Smooth muscle cell (in vitro differentiated cells): ENCODE measurements around the gene C16orf78. TPM values are rescaled to one million over a fixed set of nuclear protein-coding genes. Genes with fewer than 3 reads are reported as not detected.

ENCODE experiments used
- DNase-seq: peaks from one replicate; lab custom pipeline; 2025; ENCODE audit not compliant: unreplicated experiment; lab: John Stamatoyannopoulos, UW
- H2AFZ ChIP-seq: fragments of 200-600 bp; sonication (generic); 2 replicates; pipeline ENCODE4 v1.6.0; 2016; ENCODE audit warnings: antibody characterized with exemption, low read depth, mild to moderate bottlenecking
- H3F3A ChIP-seq: fragments of 200-600 bp; sonication (generic); 2 replicates; pipeline ENCODE4 v1.6.0; 2017; ENCODE audit warnings: antibody characterized with exemption, low read depth
- H3K27ac ChIP-seq: fragments of 200-600 bp; sonication (generic); 2 replicates; pipeline ENCODE4 v1.5.1; 2016; ENCODE audit warnings: low read depth, mild to moderate bottlenecking
- H3K27me3 ChIP-seq: fragments of 200-600 bp; sonication (generic); 2 replicates; pipeline ENCODE4 v1.6.1; 2016; ENCODE audit warnings: low read depth, mild to moderate bottlenecking
- H3K36me3 ChIP-seq: fragments of 200-600 bp; sonication (generic); 2 replicates; pipeline ENCODE4 v1.5.1; 2016; ENCODE audit warnings: low read depth
- H3K4me1 ChIP-seq: fragments of 200-600 bp; sonication (generic); 2 replicates; pipeline ENCODE4 v1.5.1; 2016; ENCODE audit warnings: low read depth
- H3K4me2 ChIP-seq: fragments of 200-600 bp; sonication (generic); 2 replicates; pipeline ENCODE4 v1.6.0; 2016; ENCODE audit warnings: mild to moderate bottlenecking
- H3K4me3 ChIP-seq: fragments of 200-600 bp; sonication (generic); 2 replicates; pipeline ENCODE4 v1.5.1; 2016; ENCODE audit warnings: mild to moderate bottlenecking
- H3K79me2 ChIP-seq: fragments of 200-600 bp; sonication (generic); 2 replicates; pipeline ENCODE4 v1.6.0; 2016; ENCODE audit warnings: low read depth, mild to moderate bottlenecking
- H3K9ac ChIP-seq: fragments of 200-600 bp; sonication (generic); 2 replicates; pipeline ENCODE4 v1.6.0; 2016; ENCODE audit warnings: low read depth
- H3K9me3 ChIP-seq: fragments of 200-600 bp; sonication (generic); replicated peaks from 2 replicates; pipeline ENCODE4 v1.5.1; 2016; ENCODE audit warnings: low read depth
- H4K20me1 ChIP-seq: fragments of 200-600 bp; sonication (generic); 2 replicates; pipeline ENCODE4 v1.6.0; 2016; ENCODE audit warnings: low read depth
- CTCF ChIP-seq: fragments of 200-600 bp; sonication (generic); IDR thresholded peaks from 2 replicates; pipeline ENCODE4 v1.5.1; 2017; ENCODE audit warnings: borderline replicate concordance, mild to moderate bottlenecking, antibody characterized with exemption; ENCODE audit not compliant: insufficient read depth, poor library complexity, severe bottlenecking
- WGBS: methylation state at CpG from one replicate; pipeline ENCODE4 v1.1.7; 2016; ENCODE audit warnings: low lambda C conversion rate; 5-methylcytosine and 5-hydroxymethylcytosine counted together
- polyA plus RNA-seq: library from polyadenylated mRNA; unstranded; fragments of >200 nt; fragmentation: Nextera tagmentation; extraction: Ambion mirVana; gene quantifications from 2 replicates; pipeline ENCODE4 v1.2.1, GENCODE V29; 2016
- total RNA-seq: library from RNA; depleted of rRNA; stranded (reverse); fragments of >200 nt; gene quantifications from 2 replicates; pipeline ENCODE4 v1.2.3, GENCODE V29; 2014

The C16orf78 gene
- total and polyA plus RNA-seq, 2 experiments from 2014 or later: not detected

DNA sequence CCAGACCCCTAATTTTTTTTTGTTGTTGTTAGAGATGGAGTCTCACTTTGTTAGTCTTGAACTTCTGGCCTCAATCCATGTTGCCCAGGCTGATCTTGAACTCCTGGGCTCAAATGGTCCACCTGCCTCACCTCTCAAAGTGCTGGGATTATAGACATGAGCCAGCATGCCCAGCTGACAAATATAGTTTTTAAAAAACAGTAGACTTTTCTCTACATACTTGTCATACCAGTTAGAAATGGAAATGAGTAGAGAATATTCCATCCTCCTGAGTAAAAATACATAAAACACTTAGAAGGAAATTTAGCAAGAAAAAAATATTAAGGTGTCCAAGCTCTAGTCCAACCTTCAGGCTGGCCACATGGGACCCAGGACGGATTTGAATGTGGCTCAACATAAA is 21.4 kb downstream of the C16orf78 start:
- no peak for TF ChIP-seq CTCF
- Histone ChIP-seq H3K36me3 (no peaks in the 10 kb centered on the region), H2AFZ (no peak overlapping the region), H3F3A (no peaks in the 10 kb centered on the region), H4K20me1 (no peaks in the 10 kb centered on the region), H3K27me3 (no peaks in the 10 kb centered on the region), H3K4me1 (no peaks in the 10 kb centered on the region), H3K4me2 (no peak overlapping the region), H3K9ac (no peak overlapping the region), H3K27ac (no peak overlapping the region), H3K9me3 (no peaks in the 10 kb centered on the region), H3K4me3 (no peak overlapping the region), H3K79me2 (no peaks in the 10 kb centered on the region)
- DNase-seq: no peak
- 74% methylated on average over 1 of the region's 1 CpG for WGBS

DNA sequence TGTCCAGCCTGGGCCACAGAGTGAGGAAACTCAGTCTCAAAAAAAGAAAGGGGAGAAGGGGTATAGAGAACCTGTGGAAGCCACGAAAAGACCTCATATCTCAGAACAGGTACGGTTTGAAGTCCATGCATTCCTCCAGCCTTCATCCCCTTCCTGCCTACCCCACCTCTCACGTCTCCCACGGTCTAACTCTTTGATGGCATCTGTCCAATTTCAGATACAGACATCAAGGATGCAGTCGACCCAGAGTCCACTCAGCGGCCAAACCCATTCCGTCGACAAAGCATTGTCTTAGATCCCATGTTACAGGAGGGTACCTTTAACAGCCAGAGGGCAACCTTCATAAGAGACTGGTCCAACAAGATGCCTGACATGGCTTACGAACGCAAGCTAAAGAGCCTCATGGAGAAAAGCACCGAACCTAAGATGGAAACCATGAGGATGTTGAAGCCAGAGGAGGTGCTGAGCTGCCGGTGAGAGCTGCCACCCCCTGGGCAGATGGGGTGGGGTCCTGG is 22.7 kb downstream of the C16orf78 start:
- H3K79me2 ChIP-seq: no peaks in the 10 kb centered on the region
- WGBS: 93% methylated on average over 12 of the region's 12 CpGs
- H3K9ac ChIP-seq: no peak overlapping the region
- H3K4me2 ChIP-seq: no peak overlapping the region
- no peak for TF ChIP-seq CTCF
- H3K27ac ChIP-seq: no peak overlapping the region
- H4K20me1 ChIP-seq: no peaks in the 10 kb centered on the region
- H3K4me3 ChIP-seq: no peak overlapping the region
- DNase-seq: no peak
- H3K27me3 ChIP-seq: no peaks in the 10 kb centered on the region
- no peak overlapping the region for H2AFZ ChIP-seq
- H3K9me3 ChIP-seq: no peaks in the 10 kb centered on the region
- no peaks in the 10 kb centered on the region for H3F3A ChIP-seq
- H3K4me1 ChIP-seq: no peaks in the 10 kb centered on the region
- no peaks in the 10 kb centered on the region for H3K36me3 ChIP-seq

GRCh38 chr16:49398761-49399160 is 25.2 kb downstream of the C16orf78 start:
- Histone ChIP-seq H2AFZ (no peak overlapping the region), H3K4me1 (no peaks in the 10 kb centered on the region), H3K79me2 (no peaks in the 10 kb centered on the region), H3K4me2 (no peak overlapping the region), H3K9me3 (no peaks in the 10 kb centered on the region), H3K27ac (no peak overlapping the region), H3K9ac (no peak overlapping the region), H3K4me3 (no peak overlapping the region), H3K27me3 (no peaks in the 10 kb centered on the region), H3F3A (no peaks in the 10 kb centered on the region), H4K20me1 (no peaks in the 10 kb centered on the region), H3K36me3 (no peaks in the 10 kb centered on the region)
- 92% methylated on average over 6 of the region's 6 CpGs for WGBS
- TF ChIP-seq CTCF: no peak
- no peak for DNase-seq

GRCh38 chr16:49399594-49400364 is 26.2 kb downstream of the C16orf78 start:
- Histone ChIP-seq H3K4me3 (no peak overlapping the region), H3K9me3 (no peaks in the 10 kb centered on the region), H2AFZ (no peak overlapping the region), H4K20me1 (no peaks in the 10 kb centered on the region), H3K4me2 (no peak overlapping the region), H3K27me3 (no peaks in the 10 kb centered on the region), H3K79me2 (no peaks in the 10 kb centered on the region), H3K4me1 (no peaks in the 10 kb centered on the region), H3K27ac (no peak overlapping the region), H3K9ac (no peak overlapping the region), H3F3A (no peaks in the 10 kb centered on the region), H3K36me3 (no peaks in the 10 kb centered on the region)
- TF ChIP-seq CTCF: no peak
- no peak for DNase-seq
- 83% methylated on average over 9 of the region's 9 CpGs for WGBS
